HEK293T (cell line): ENCODE measurements around the gene C22orf15.

Experiments used
- LEF1 ChIP-seq: fragments of 450-650 bp; IDR thresholded peaks from 2 replicates; pipeline ENCODE4 v1.6.1; 2017; ENCODE audit warnings: mild to moderate bottlenecking, borderline replicate concordance
- SUZ12 ChIP-seq: fragments of 450-650 bp; IDR thresholded peaks from 2 replicates; pipeline ENCODE4 v1.6.1; 2016; ENCODE audit warnings: mild to moderate bottlenecking

DNA sequence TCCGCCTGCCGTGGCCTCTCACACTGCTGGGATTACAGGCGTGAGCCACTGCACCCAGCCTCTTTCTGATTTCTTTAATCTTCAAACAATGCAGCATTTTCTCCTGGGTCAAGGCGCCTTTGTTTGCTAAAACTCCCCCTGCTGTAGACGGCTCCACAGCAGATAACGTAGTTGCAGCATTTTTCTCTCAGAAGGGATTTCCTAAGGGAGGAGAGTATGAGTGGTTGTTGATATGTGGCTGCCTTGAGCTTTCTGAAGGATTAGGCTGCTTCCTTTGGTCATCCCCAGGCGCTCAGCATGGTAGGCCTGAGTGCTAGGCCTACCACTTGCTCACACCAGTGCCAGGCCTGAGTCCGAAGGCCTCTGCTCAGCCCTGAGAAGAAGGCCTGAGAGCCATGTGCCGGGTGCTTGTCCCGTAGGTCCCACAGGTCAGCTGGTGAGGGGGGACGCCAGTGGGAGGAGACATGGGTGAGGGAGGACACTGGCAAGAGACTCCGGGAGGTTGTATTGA is 42.0 kb downstream of the C22orf15 start:
- TF ChIP-seq SUZ12 (no peak), LEF1 (no peak)
